Kidney epithelial cell (primary cell): Measurements from ENCODE around the gene DLST. TPM values are rescaled to one million over a fixed set of nuclear protein-coding genes. Genes with fewer than 3 reads are reported as not detected.
A peak's percentile ranks its signal among the peaks of the same experiment; 100 is the strongest.
"Not testable (repeated sequence)": the region's sequence is repeated elsewhere in the genome, so short reads cannot be mapped to it uniquely, and the experiment has no call there.

Experiments
- DNase-seq: peaks from one replicate; pipeline ENCODE4 v3.0.0-alpha.2; 2010; ENCODE audit warnings: low read depth
- H3K27me3 ChIP-seq: 2 replicates; pipeline ENCODE4 v1.6.0; 2011; ENCODE audit warnings: low read length; ENCODE audit not compliant: control insufficient read depth, insufficient read depth
- H3K36me3 ChIP-seq: 2 replicates; pipeline ENCODE4 v1.5.1; 2011; ENCODE audit warnings: low read length; ENCODE audit not compliant: control insufficient read depth, insufficient read depth
- H3K4me3 ChIP-seq: 2 replicates; pipeline ENCODE4 v1.5.1; 2011; ENCODE audit warnings: low read depth, mild to moderate bottlenecking, control low read depth, low read length
- total RNA-seq: library from RNA; depleted of rRNA; stranded (reverse); fragments of >200 nt; gene quantifications from 2 replicates; pipeline ENCODE4 v1.2.3, GENCODE V29; 2015
- TF ChIP-seq, protein P1 (sequence below): IDR thresholded peaks from 2 replicates; pipeline ENCODE4 v1.5.1; 2011; ENCODE audit warnings: mild to moderate bottlenecking, moderate library complexity, low read length, control low read depth, inconsistent platforms; ENCODE audit not compliant: insufficient read depth, poor library complexity, severe bottlenecking

The DLST gene
- total RNA-seq, 1 donor from 2014 or later = 84.1 TPM

DNA sequence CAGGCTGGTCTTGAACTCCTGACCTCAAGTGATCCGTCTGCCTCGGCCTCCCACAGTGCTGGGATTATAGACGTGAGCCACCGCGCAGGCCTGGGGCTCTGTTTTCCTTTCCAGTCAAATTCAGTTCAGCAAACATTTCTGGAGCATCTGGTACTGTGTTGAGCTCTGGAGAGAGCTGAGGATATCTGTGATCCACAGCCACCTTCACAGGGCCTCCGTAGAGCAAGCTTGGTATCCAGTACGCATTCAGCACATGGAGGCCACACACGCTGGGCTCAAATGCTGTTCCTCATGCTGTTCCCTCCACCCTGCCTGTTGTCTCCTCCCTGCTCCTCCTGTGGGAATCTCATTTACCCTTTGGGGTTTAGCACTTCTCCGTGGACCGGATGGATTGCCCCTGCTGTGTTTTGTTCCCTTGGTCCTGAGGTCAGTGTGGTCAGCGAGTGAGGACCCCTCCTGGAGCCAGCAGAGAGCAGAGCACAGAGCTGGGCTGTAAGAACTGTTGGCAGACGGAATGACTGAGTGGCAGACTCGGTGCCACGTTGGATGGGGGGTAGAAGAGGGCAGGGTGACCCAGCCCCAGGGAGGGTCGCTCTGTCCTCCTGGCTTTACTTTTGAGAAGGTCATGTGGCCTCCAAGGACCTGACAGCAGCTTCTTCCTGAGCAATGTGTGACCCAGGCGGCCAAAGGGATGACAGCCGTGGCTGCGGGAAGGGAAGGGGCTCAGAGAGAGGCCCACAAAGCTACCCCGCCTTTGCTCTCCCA lies 40.5 kb downstream of the DLST start:
- Histone ChIP-seq H3K4me3 (peak overlapping the region; percentile 85), H3K27me3 (peaks cover 2% of the 10 kb centered on the region), H3K36me3 (no peaks in the 10 kb centered on the region)
- TF ChIP-seq, protein P1, sequence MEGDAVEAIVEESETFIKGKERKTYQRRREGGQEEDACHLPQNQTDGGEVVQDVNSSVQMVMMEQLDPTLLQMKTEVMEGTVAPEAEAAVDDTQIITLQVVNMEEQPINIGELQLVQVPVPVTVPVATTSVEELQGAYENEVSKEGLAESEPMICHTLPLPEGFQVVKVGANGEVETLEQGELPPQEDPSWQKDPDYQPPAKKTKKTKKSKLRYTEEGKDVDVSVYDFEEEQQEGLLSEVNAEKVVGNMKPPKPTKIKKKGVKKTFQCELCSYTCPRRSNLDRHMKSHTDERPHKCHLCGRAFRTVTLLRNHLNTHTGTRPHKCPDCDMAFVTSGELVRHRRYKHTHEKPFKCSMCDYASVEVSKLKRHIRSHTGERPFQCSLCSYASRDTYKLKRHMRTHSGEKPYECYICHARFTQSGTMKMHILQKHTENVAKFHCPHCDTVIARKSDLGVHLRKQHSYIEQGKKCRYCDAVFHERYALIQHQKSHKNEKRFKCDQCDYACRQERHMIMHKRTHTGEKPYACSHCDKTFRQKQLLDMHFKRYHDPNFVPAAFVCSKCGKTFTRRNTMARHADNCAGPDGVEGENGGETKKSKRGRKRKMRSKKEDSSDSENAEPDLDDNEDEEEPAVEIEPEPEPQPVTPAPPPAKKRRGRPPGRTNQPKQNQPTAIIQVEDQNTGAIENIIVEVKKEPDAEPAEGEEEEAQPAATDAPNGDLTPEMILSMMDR = no peak
- DNase-seq = no peak

DNA sequence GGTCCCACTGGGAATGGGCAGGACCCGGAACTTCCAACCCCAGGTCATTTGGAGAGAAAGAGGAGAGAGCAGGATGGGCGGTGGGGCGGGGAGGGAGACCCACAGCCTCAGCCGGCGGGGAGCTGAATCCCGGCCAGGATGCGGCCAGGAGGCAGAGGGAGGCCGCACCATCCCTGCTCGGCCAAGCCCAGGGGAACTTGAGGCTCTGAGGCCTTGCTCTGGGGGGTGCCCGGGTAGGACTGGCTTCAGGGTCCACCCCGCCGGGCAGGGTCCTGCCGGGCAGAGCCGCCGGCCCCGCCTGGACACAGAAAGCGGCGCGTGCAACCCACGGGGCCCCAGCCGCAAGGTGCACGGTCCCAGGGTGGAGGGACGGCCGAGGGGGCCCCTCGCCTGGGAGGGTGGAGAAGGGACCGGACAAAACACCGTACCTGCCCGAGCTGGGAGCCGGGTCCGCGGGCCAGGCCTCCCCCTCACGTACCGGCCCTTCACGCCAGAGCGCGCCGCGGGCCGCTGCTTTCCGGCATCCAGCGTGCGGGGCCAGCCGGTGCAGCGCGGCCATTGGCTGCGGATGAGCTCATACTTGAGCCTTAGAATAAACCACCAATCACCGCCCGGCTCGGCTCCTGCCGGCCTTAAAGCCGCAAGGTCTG lies 41.2 kb downstream of the DLST start, which contains the start of gene RPS6KL1:
Gene RPS6KL1, minus strand, starts transcription at position 509 of the 650 bp plus-strand sequence. CDS start 1,719 bp downstream, outside the sequence.
- TF ChIP-seq, protein P1 = no peak
- Histone ChIP-seq H3K36me3 (no peaks in the 10 kb centered on the region), H3K27me3 (peaks cover 2% of the 10 kb centered on the region), H3K4me3 (peak within 1 kb of the TSS; percentile 85)
- DNase-seq = peak; percentile 54

DNA sequence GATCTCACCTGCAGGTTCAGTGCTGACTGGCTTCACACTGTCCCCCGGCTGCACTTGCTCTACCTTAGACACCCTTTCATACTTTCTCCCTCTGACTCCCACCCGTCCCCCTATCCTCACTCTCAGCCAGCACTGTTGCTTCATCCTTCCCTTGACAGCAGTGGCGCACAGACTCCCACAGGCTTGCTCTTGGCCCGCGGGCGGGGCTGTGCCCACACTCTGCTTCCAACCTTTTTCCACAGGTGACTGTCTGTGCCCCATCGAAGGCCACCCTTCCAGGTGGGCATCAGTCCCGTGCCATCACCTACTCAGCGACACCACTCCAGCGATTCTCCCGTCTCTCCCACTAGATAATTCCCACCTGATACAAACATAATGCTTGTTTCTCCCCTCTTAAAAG lies 42.3 kb downstream of the DLST start:
- no peaks in the 10 kb centered on the region for H3K36me3 ChIP-seq

DNA sequence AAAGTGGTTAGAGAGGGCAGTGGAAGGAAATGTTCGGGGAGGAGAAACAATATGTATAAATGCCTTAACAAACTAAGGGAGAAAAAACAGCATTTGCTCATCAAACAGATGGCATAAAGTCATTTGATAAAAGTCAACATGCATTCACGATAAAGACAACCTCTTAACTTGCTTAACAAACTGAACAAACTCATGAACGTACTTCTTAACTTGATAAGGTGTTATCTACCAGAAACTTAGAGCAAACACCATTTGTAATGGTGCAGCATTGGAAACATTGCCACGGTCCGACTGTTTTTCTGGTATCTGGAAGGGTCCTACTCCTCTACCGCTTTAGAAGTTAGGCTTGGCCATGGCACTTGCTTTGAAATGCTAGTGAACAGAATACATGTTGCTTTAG lies 45.5 kb downstream of the DLST start:
- no peak for DNase-seq
- TF ChIP-seq, protein P1 = no peak
- Histone ChIP-seq H3K27me3 (peaks cover 2% of the 10 kb centered on the region), H3K36me3 (no peaks in the 10 kb centered on the region), H3K4me3 (no peak overlapping the region)

More for the DNA sequence above, 42.3 kb downstream of the DLST start:
- Histone ChIP-seq H3K27me3 (peaks cover 2% of the 10 kb centered on the region), H3K4me3 (no peak overlapping the region)
- DNase-seq = no peak
- TF ChIP-seq, protein P1 = no peak

DNA sequence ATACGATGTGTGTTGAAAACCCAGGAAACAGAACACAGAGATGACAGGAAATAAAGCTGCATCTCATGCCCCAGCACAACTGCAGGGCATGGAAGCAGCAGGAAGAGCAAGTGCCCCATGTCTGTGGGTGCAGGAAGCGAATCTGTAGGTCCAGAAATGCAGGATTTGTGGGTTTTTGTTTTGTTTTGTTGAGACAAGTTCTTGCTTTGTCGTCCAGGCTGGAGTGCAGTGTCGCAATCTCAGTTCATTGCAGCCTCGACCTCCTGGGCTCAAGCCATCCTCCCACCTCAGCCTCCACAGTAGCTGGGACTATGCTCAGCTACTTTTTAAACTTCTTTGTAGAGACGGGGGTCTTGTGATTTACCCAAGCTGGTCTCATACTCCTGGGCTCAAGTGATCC lies 47.5 kb downstream of the DLST start:
- TF ChIP-seq, protein P1 = no peak
- DNase-seq = no peak
- Histone ChIP-seq H3K36me3 (no peaks in the 10 kb centered on the region), H3K27me3 (peaks cover 2% of the 10 kb centered on the region), H3K4me3 (no peak overlapping the region)

DNA sequence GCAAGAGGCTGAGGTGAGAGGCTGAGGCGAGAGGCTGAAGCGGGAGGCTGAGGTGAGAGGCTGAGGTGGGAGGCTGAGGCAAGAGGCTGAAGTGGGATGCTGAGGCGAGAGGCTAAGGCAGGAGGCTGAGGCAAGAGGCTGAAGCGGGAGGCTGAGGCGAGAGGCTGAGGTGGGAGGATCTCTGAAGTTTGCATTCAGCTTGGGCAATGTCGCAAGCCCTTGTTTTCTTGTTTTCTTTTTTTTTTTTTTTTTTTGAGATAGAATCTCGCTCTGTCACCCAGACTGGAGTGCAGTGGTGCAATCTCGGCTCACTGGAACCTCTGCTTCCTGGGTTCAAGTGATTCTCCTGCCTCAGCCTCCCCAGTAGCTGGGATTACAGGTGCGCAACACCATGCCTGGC lies 50.0 kb downstream of the DLST start:
- not testable (repeated sequence) for DNase-seq, H3K36me3 ChIP-seq, H3K27me3 ChIP-seq, H3K4me3 ChIP-seq
